HepG2 (cell line): ENCODE data around the gene TNP2. TPM values are rescaled to one million over a fixed set of nuclear protein-coding genes. Genes with fewer than 3 reads are reported as not detected.
A peak's percentile ranks its signal among the peaks of the same experiment; 100 is the strongest.

ENCODE experiments used
- ATAC-seq: fragments of 200-7000 bp; cut with Tn5 transposase; 3 replicates; pipeline ENCODE4 v1.9.1; 2020; ENCODE audit warnings: mild to moderate bottlenecking, moderate library complexity
- BruUV-seq: library from RNA; stranded (reverse); fragments of 400-500 nt; replicated peaks from 2 replicates; lab custom pipeline; 2021; lab: Mats Ljungman, UMichigan
- CTCF ChIA-PET: fragments of 300-600 bp; formaldehyde crosslinking; extraction: SDS; loops from one replicate; lab custom pipeline; 2021; ENCODE audit warnings: low total read pairs, inconsistent platforms, low intra/inter-chr PET ratio; lab: Yijun Ruan, JAX
- POLR2A ChIA-PET: fragments of 350-600 bp; sonication (Branson Sonifier 250); formaldehyde crosslinking; loops from one replicate; lab custom pipeline; 2020; ENCODE audit warnings: antibody characterized with exemption, inconsistent platforms; lab: Yijun Ruan, JAX
- DNase-seq: peaks from one replicate; pipeline ENCODE4 v3.0.0-alpha.2; 2015; ENCODE audit warnings: low spot score
- FAIRE-seq: peaks from 3 replicates; lab custom pipeline; 2011; peaks lifted over from hg19 to GRCh38; lab: Jason Lieb, UNC
- H2AFZ ChIP-seq: one replicate; pipeline ENCODE4 v1.6.1; 2011; ENCODE audit warnings: low read length, inconsistent platforms
- H3K27ac ChIP-seq: fragments of 300-600 bp; 3 replicates; pipeline ENCODE4 v1.8.0; 2011; ENCODE audit warnings: mixed run types, mild to moderate bottlenecking, mixed read lengths, low read length, inconsistent platforms; ENCODE audit not compliant: insufficient read depth; ENCODE audit errors: extremely low read length
- H3K27me3 ChIP-seq, 2 experiments: fragments of 200-600 bp in 1 of 2; 2 replicates in 1 of 2; 3 replicates in 1 of 2; pipeline versions ENCODE4 v1.6.0 to v1.8.0; 2011; ENCODE audit warnings: low read length in 2 of 2, mild to moderate bottlenecking in 2 of 2, moderate library complexity in 2 of 2, inconsistent platforms in 1 of 2; ENCODE audit not compliant: insufficient read depth in 2 of 2, control insufficient read depth in 1 of 2
- H3K36me3 ChIP-seq, 2 experiments: fragments of 200-600 bp in 1 of 2; replicated peaks in 1 of 2; 2 replicates in 1 of 2; 3 replicates in 1 of 2; pipeline versions ENCODE4 v1.5.1 to v1.8.0; 2011; ENCODE audit warnings: low read length in 2 of 2, inconsistent platforms in 1 of 2; ENCODE audit not compliant: insufficient read depth in 2 of 2, control insufficient read depth in 1 of 2
- H3K4me1 ChIP-seq: 2 replicates; pipeline ENCODE4 v1.5.1; 2012; ENCODE audit warnings: low read length, inconsistent platforms; ENCODE audit not compliant: insufficient read depth
- H3K4me2 ChIP-seq: 2 replicates; pipeline ENCODE4 v1.6.0; 2011; ENCODE audit warnings: low read depth, low read length, inconsistent platforms
- H3K4me3 ChIP-seq, 3 experiments: fragments of 200-600 bp in 1 of 3; sonication (generic), shearing (Covaris generic) in 1 of 3; replicated peaks in 1 of 3; 2 replicates each; pipeline ENCODE4 v1.5.1; 2011 to 2016; ENCODE audit warnings: low read length in 3 of 3, inconsistent platforms in 2 of 3, low read depth in 2 of 3, mild to moderate bottlenecking in 2 of 3, control low read depth in 1 of 3, mixed read lengths in 1 of 3; ENCODE audit not compliant: insufficient read depth in 1 of 3
- H3K79me2 ChIP-seq: one replicate; pipeline ENCODE4 v1.6.1; 2011; ENCODE audit warnings: low read length, inconsistent platforms; ENCODE audit not compliant: insufficient read depth
- H3K9ac ChIP-seq: 2 replicates; pipeline ENCODE4 v1.6.0; 2011; ENCODE audit warnings: mild to moderate bottlenecking, low read depth, low read length, inconsistent platforms; ENCODE audit not compliant: insufficient read depth
- H3K9me3 ChIP-seq: 2 replicates; pipeline ENCODE4 v1.5.1; 2012; ENCODE audit warnings: mild to moderate bottlenecking, low read length
- H4K20me1 ChIP-seq: 2 replicates; pipeline ENCODE4 v1.6.0; 2011; ENCODE audit warnings: inconsistent platforms, mild to moderate bottlenecking, low read length, moderate library complexity; ENCODE audit not compliant: insufficient read depth
- CREBL2 ChIP-seq: sonication (generic); formaldehyde crosslinking; IDR thresholded peaks from 2 replicates; pipeline ENCODE4 v1.8.1; 2023; ENCODE audit warnings: missing genetic modification reagents, mild to moderate bottlenecking, borderline replicate concordance
- MED8 ChIP-seq: sonication (generic); formaldehyde crosslinking; IDR thresholded peaks from 2 replicates; pipeline ENCODE4 v1.8.1; 2023; ENCODE audit warnings: mild to moderate bottlenecking, missing genetic modification reagents; ENCODE audit not compliant: insufficient replicate concordance
- RFX5 ChIP-seq: IDR thresholded peaks from 2 replicates; pipeline ENCODE4 v1.6.1; 2011; ENCODE audit warnings: low read depth, low read length, improper control_type of control experiment
- SRY ChIP-seq: sonication (generic); formaldehyde crosslinking; IDR thresholded peaks from 2 replicates; pipeline ENCODE4 v1.8.0; 2022; ENCODE audit warnings: mild to moderate bottlenecking, missing genetic modification reagents
- YEATS2 ChIP-seq: sonication (generic); formaldehyde crosslinking; IDR thresholded peaks from 2 replicates; pipeline ENCODE4 v1.4.0; 2020; ENCODE audit warnings: missing genetic modification reagents, borderline replicate concordance
- ZNF274 ChIP-seq: sonication (generic); formaldehyde crosslinking; IDR thresholded peaks from 2 replicates; pipeline ENCODE4 v1.5.1; 2020; ENCODE audit warnings: mild to moderate bottlenecking, missing genetic modification reagents
- ZNF687 ChIP-seq: sonication (generic); formaldehyde crosslinking; IDR thresholded peaks from 2 replicates; pipeline ENCODE4 v1.5.1; 2020; ENCODE audit warnings: mild to moderate bottlenecking, missing genetic modification reagents, moderate library complexity
- ZSCAN25 ChIP-seq: sonication (generic); formaldehyde crosslinking; IDR thresholded peaks from 2 replicates; pipeline ENCODE4 v1.8.0; 2022; ENCODE audit warnings: mild to moderate bottlenecking, missing genetic modification reagents
- in situ Hi-C: cut with HindIII; loops from 2 replicates; pipeline ENCODE4 v1.10.0; 2017; ENCODE audit warnings: low pct_unique_long_range_greater_than_20kb; ENCODE audit not compliant: extremely low pct_ligation_motif_present
- intact Hi-C: fragments of 100-400 bp; cut with micrococcal nuclease; formaldehyde crosslinking; loops from one replicate; pipeline ENCODE4 v1.10.0; 2022; ENCODE audit not compliant: unreplicated experiment
- polyA plus RNA-seq, 8 experiments: library from polyadenylated mRNA; depleted of rRNA in 3 of 8; stranded (reverse) in 7 of 8; unstranded in 1 of 8; fragments of >200 nt; fragmentation: Illumina TruSeq in 4 of 8; extraction: Trizol in 4 of 8; gene quantifications; 2 replicates each; pipeline versions ENCODE4 v1.2.1 to v1.2.3, GENCODE V29; 2011 to 2016; ENCODE audit warnings: low read depth in 4 of 8, missing spikeins in 1 of 8, mixed read lengths in 1 of 8; ENCODE audit not compliant: insufficient read depth in 1 of 8
- total RNA-seq, 5 experiments: library from RNA; depleted of rRNA; stranded (reverse); fragments of >200 nt; fragmentation: Illumina TruSeq; extraction: Trizol; gene quantifications; 2 replicates each; pipeline ENCODE4 v1.2.3, GENCODE V29; 2016; ENCODE audit warnings: low read depth in 1 of 5

The TNP2 gene
- total and polyA plus RNA-seq, 2 of the 13 experiments (the other 11 are each of a cell fraction or from before 2014, with no cell fraction given): not detected

- TF ChIP-seq ZNF687 (CRISPR knock-in tag) (no peak), RFX5 (no peak), ZNF274 (no peak), YEATS2 (CRISPR knock-in tag) (no peak)
Observed at GRCh38 chr16:11248133-11248532, 21.0 kb downstream of the TNP2 start (continued).

- CTCF ChIA-PET: no interaction called here
- no TSS peak for BruUV-seq
- no peak overlapping the region for H2AFZ ChIP-seq
- H3K79me2 ChIP-seq: no peaks in the 10 kb centered on the region
- in situ Hi-C loops: no loop called here
- H3K9me3 ChIP-seq: no peaks in the 10 kb centered on the region
- no peak for FAIRE-seq
- no peak overlapping the region for H3K9ac ChIP-seq
- POLR2A ChIA-PET: interaction anchor here (0.8 to 2.3 kb wide), 2 partner anchors 9 to 12 kb away, joined by 3 to 12 read pairs; partner anchors contain the start of gene SOCS1
- H3K4me2 ChIP-seq: no peak overlapping the region
- H3K4me1 ChIP-seq: peaks cover 44% of the 10 kb centered on the region
- no peak overlapping the region for H3K4me3 ChIP-seq
- no peak for DNase-seq
- TF ChIP-seq ZSCAN25 (CRISPR knock-in tag) (0 out of 2 replicates have a peak, but pooled peaks have one; percentile 21), MED8 (CRISPR knock-in tag) (peak; percentile 15), SRY (CRISPR knock-in tag) (no peak), CREBL2 (CRISPR knock-in tag) (peak; percentile 32; the same call in 1 of the 2 replicates)
- H4K20me1 ChIP-seq: no peaks in the 10 kb centered on the region
- no peaks in the 10 kb centered on the region for H3K36me3 ChIP-seq
- H3K27ac ChIP-seq: no peak overlapping the region
- peaks cover 0 to 21% of the 10 kb centered on the region in 2 experiments; a peak in 3 of 5 replicates for H3K27me3 ChIP-seq
- intact Hi-C loops: no loop called here
- ATAC-seq: no peak
Observed at GRCh38 chr16:11245988-11246387, 23.1 kb downstream of the TNP2 start.
